Measurements from ENCODE around the gene LGALS4. TPM values are rescaled to one million over a fixed set of nuclear protein-coding genes. Genes with fewer than 3 reads are reported as not detected.
A peak's percentile ranks its signal among the peaks of the same experiment; 100 is the strongest.

LGALS4 gene
- total and polyA plus RNA-seq, 9 donors = 0.57 to 7.4 (median 1.4) TPM

DNA sequence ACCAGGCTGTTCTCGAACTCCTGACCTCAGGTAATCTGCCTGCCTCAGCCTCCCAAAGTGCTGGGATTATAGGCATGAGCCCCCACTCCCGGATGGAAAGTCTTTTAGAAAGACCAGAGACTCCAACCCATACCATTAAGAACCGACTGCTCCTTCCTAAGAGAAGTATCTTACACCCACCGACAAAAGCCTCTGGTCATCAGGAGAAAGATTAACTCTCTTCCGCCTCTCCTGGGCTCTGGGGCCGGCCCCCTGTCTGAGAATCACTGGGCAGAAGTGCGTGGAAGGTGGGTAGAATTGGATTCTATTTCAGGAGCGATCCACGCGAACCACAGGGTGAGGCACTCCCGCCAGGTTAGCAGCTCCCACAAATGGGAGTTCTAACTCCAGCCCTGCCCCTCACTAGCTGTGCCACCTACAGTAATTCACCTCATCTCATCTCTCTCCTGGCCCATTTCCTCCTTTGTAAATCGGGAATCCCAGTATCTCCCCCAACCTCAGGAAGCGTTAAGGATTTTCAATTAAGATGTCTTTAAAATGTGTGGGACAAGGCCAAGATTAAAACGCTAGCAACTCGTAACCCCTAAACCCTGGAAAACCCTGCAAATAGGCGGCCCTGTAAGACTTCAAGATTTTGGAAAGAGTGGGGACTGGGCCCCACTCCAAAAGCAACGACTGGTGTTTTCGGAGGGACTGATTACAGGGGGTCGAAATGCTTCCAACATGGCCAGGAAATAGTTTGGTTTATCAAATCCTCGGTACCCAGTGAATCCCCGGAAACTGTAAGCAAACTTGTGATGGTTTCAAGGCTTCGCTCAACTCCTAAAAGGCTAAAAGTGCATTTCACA is 35.8 kb upstream of the LGALS4 start:
- Histone ChIP-seq H3K4me1 (ENCODE audit: insufficient read depth) (peaks cover 13% of the 10 kb centered on the region), H3K4me3 (peak overlapping the region; percentile 99), H3K9me3 (no peaks in the 10 kb centered on the region), H3K27ac (peak overlapping the region in 1 of 2 donors; percentile 100), H3K27me3 (no peaks in the 10 kb centered on the region), H3K36me3 (no peaks in the 10 kb centered on the region)
- TF ChIP-seq, protein P1, sequence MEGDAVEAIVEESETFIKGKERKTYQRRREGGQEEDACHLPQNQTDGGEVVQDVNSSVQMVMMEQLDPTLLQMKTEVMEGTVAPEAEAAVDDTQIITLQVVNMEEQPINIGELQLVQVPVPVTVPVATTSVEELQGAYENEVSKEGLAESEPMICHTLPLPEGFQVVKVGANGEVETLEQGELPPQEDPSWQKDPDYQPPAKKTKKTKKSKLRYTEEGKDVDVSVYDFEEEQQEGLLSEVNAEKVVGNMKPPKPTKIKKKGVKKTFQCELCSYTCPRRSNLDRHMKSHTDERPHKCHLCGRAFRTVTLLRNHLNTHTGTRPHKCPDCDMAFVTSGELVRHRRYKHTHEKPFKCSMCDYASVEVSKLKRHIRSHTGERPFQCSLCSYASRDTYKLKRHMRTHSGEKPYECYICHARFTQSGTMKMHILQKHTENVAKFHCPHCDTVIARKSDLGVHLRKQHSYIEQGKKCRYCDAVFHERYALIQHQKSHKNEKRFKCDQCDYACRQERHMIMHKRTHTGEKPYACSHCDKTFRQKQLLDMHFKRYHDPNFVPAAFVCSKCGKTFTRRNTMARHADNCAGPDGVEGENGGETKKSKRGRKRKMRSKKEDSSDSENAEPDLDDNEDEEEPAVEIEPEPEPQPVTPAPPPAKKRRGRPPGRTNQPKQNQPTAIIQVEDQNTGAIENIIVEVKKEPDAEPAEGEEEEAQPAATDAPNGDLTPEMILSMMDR (IDR thresholded peaks at IDR 0.05) = no peak
- no peak for TF ChIP-seq EP300 (IDR thresholded peaks at IDR 0.05)
- no peak for TF ChIP-seq POLR2A (IDR thresholded peaks at IDR 0.05)
- DNase-seq = peak in 1 of 5 donors; percentile 52
- intact Hi-C loops (cut with DNase I) = loop anchor here in 1 of 4 donors (10.0 kb wide), 1 partner anchor 204 kb away; the partner anchor contains the start of gene ACTN4
- WGBS, 3 donors = 8 to 11% (median 9%) methylated on average over 22 of the region's 22 CpGs

DNA sequence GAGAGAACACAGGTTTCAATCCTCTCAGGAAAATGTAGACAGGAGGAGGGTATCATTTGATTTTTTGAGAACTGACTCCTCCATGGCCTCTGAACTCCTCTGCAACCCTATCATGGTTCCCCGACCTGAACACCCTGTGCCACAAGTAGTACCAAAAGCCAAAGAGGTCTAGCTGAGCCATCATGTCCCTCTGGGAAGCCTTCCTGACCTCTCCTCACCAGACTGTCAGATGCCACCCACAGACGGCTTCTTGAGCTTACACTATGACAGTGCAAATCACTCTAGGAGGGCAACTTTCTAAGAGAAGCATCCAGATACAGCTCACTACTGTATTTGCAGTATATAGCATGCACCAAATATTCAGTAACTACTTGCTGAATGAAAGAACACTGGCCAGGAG is 33.4 kb upstream of the LGALS4 start:
- H3K27me3 ChIP-seq = no peaks in the 10 kb centered on the region
- intact Hi-C loops (cut with DNase I) = loop anchor here in 1 of 4 donors (10.0 kb wide), 1 partner anchor 201 kb away; the partner anchor contains the start of gene ACTN4
- H3K4me1 ChIP-seq (ENCODE audit: insufficient read depth) = peaks cover 10% of the 10 kb centered on the region
- TF ChIP-seq EP300 (IDR thresholded peaks at IDR 0.05) (no peak), POLR2A (IDR thresholded peaks at IDR 0.05) (no peak)
- TF ChIP-seq, protein P1 (IDR thresholded peaks at IDR 0.05) = no peak
- H3K27ac ChIP-seq = no peak overlapping the region
- H3K36me3 ChIP-seq = no peaks in the 10 kb centered on the region
- 64 to 72% (median 70%) methylated on average over 2 of the region's 2 CpGs for WGBS, 3 donors
- H3K9me3 ChIP-seq = no peaks in the 10 kb centered on the region
- no peak for DNase-seq
- H3K4me3 ChIP-seq = no peak overlapping the region

DNA sequence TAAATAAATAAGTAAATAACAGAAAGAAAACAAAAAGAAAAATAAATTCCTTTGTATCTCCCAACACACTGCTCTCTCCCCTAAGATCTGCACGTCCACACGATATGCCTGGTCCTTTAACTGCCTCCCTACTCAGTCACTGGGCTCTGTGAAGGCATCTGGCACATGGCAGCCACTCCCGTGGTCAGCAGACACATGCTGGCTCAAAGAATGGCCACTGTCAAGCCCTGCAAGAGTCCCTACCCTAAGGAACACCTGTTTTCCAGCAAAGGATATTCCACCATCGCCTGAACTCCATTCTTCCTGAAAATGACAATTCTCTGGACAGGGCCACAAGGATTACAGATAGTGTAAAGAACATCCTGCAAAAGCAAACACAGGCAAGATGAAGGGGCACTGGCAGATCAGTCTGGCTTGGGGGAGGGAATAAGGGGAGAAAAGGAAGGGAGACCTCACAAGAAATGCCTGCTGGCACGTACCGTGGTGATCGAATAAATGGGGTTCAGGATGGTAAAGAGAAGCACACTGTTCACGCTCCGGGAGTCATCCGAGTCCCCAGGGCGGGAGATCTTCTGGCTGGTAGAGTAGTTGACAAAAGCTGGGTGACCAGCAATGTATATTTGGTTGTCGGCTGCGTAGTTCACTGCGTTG is 32.8 kb upstream of the LGALS4 start:
- Histone ChIP-seq H3K4me3 (no peak overlapping the region), H3K27me3 (no peaks in the 10 kb centered on the region), H3K4me1 (ENCODE audit: insufficient read depth) (peaks cover 10% of the 10 kb centered on the region), H3K36me3 (no peaks in the 10 kb centered on the region), H3K9me3 (no peaks in the 10 kb centered on the region), H3K27ac (no peak overlapping the region)
- intact Hi-C loops (cut with DNase I) = loop anchor here in 1 of 4 donors (10.0 kb wide), 1 partner anchor 201 kb away; the partner anchor contains the start of gene ACTN4
- DNase-seq = no peak
- 85 to 88% (median 86%) methylated on average over 14 of the region's 14 CpGs for WGBS, 3 donors
- TF ChIP-seq, protein P1 (IDR thresholded peaks at IDR 0.05) = no peak
- no peak for TF ChIP-seq EP300 (IDR thresholded peaks at IDR 0.05)
- TF ChIP-seq POLR2A (IDR thresholded peaks at IDR 0.05) = no peak

DNA sequence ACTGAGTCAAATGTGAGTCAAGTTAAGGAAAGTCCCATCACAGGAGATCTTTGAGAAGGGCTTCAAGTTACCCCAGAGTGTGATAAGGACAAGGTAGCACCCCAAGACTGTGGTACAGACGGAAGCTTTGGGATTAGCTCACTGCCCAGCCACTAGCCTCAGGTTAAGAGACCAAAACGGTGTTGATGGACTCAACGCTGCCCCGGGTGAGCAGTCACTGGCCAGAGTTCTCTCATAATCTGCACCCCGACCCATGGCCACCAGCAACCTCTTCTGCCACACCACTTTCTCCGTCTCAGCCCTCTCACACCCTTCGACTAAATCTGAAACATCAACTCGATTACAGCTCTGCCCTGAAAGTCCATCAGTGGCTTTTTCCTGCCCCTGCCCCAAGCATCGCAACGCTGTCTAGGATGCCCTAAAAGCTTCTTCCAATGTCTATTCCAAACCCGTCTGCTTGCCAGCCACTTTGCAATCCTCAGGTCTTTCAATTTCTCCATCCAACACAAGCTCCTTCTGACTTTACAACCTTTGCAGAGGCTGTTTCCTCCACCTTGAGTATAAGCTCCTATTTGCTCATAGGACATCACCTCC is 31.4 kb upstream of the LGALS4 start:
- no peaks in the 10 kb centered on the region for H3K36me3 ChIP-seq
- WGBS, 3 donors = 82 to 88% (median 87%) methylated on average over 11 of the region's 11 CpGs
- TF ChIP-seq, protein P1 (IDR thresholded peaks at IDR 0.05) = no peak
- TF ChIP-seq EP300 (IDR thresholded peaks at IDR 0.05) = no peak
- no peak for TF ChIP-seq POLR2A (IDR thresholded peaks at IDR 0.05)
- H3K4me1 ChIP-seq (ENCODE audit: insufficient read depth) = peaks cover 10% of the 10 kb centered on the region
- H3K4me3 ChIP-seq = no peak overlapping the region
- intact Hi-C loops (cut with DNase I) = loop anchor here in 1 of 4 donors (10.0 kb wide), 1 partner anchor 199 kb away; the partner anchor contains the start of gene ACTN4
- H3K27ac ChIP-seq = no peak overlapping the region
- H3K27me3 ChIP-seq = no peaks in the 10 kb centered on the region
- no peaks in the 10 kb centered on the region for H3K9me3 ChIP-seq
- DNase-seq = no peak

All from ovary (tissue), 9 donors.